Activated T-cell treated with anti-CD3 and anti-CD28 coated beads, Interleukin-2, amount 50 U/mL, for 72 hours (primary cell): ENCODE results near the gene LRRC36. TPM values are rescaled to one million over a fixed set of nuclear protein-coding genes. Genes with fewer than 3 reads are reported as not detected.

Experiments used
- ATAC-seq, 2 donors: fragments of 150-1000 bp; cut with Tn5 transposase; replicated peaks in 1 of 2; 2 replicates each; pipeline ENCODE4 v1.10.0; 2021; ENCODE audit warnings: moderate library complexity in 2 of 2, mild to moderate bottlenecking in 1 of 2
- DNase-seq, 2 donors: peaks; one replicate each; pipeline ENCODE4 v3.0.0; 2021 to 2022; ENCODE audit warnings: mixed read lengths in 1 of 2
- H3K27ac Mint-ChIP-seq: one replicate; pipeline ENCODE4 v1.8.0; 2022; ENCODE audit warnings: mild to moderate bottlenecking, moderate library complexity, mixed read lengths
- H3K27me3 Mint-ChIP-seq: one replicate; pipeline ENCODE4 v1.8.0; 2022; ENCODE audit warnings: low read depth, mixed read lengths
- H3K36me3 Mint-ChIP-seq, 2 donors: one replicate each; pipeline ENCODE4 v1.8.0; 2022; ENCODE audit warnings: mixed read lengths in 2 of 2, mild to moderate bottlenecking in 1 of 2; ENCODE audit not compliant: insufficient read depth in 2 of 2
- H3K4me1 Mint-ChIP-seq: one replicate; pipeline ENCODE4 v1.8.0; 2022; ENCODE audit warnings: low read depth, mixed read lengths
- H3K4me3 Mint-ChIP-seq, 2 donors: one replicate each; pipeline ENCODE4 v1.8.0; 2022; ENCODE audit warnings: mild to moderate bottlenecking in 2 of 2, mixed read lengths in 2 of 2, moderate library complexity in 2 of 2
- H3K9me3 Mint-ChIP-seq, 2 donors: one replicate each; pipeline ENCODE4 v1.8.0; 2022; ENCODE audit warnings: mixed read lengths in 2 of 2
- total RNA-seq, 2 donors: library from RNA; stranded (reverse); gene quantifications; one replicate each; pipeline ENCODE4 v1.2.3, GENCODE V29; 2022

The LRRC36 gene
- total RNA-seq, result 1 to 10 TPM; 3.1 to 4.4 TPM

GRCh38 chr16:67326472-67327309, at the start of gene LRRC36, which contains the start of gene KCTD19:
Gene LRRC36 (plus strand): TSS chr16:67326815. CDS start chr16:67326863, 48 bp downstream.
Gene KCTD19 (minus strand): TSS chr16:67326741. CDS start chr16:67326707, 34 bp downstream.
- DNase-seq (peak; percentile 86 to 89), ATAC-seq (peak; percentile 88 to 95)
- Mint-ChIP-seq H3K27me3 (peaks cover 59% of the 10 kb centered on the region), H3K27ac (peak within 1 kb of the TSS; percentile 64), H3K9me3 (no peaks in the 10 kb centered on the region), H3K4me3 (peak within 1 kb of the TSS; percentile 92 to 99), H3K4me1 (peaks cover 16% of the 10 kb centered on the region), H3K36me3 (peaks cover 0 to 4% of the 10 kb centered on the region in 2 donors)

- peak; percentile 43 to 49 for DNase-seq
- Mint-ChIP-seq H3K36me3 (peaks cover 0 to 5% of the 10 kb centered on the region in 2 donors), H3K4me3 (peak overlapping the region; percentile 72 to 90), H3K4me1 (peaks cover 17% of the 10 kb centered on the region), H3K9me3 (no peaks in the 10 kb centered on the region), H3K27me3 (no peaks in the 10 kb centered on the region), H3K27ac (peak overlapping the region; percentile 47)
- ATAC-seq, result peak in 1 of 2 donors; percentile 31
Measured at GRCh38 chr16:67277294-67277998, 49.2 kb upstream of the LRRC36 start.

GRCh38 chr16:67277999-67278772, 48.4 kb upstream of the LRRC36 start:
- Mint-ChIP-seq H3K4me1 (peaks cover 17% of the 10 kb centered on the region), H3K9me3 (no peaks in the 10 kb centered on the region), H3K27ac (peak overlapping the region; percentile 47), H3K27me3 (no peaks in the 10 kb centered on the region), H3K36me3 (peaks cover 0 to 11% of the 10 kb centered on the region in 2 donors), H3K4me3 (peak overlapping the region; percentile 90 to 91)
- DNase-seq (no peak), ATAC-seq (no peak)

GRCh38 chr16:67278773-67279295, 47.8 kb upstream of the LRRC36 start:
- no peak overlapping the region for H3K27ac Mint-ChIP-seq
- peak in 1 of 2 donors; percentile 70 for DNase-seq
- no peaks in the 10 kb centered on the region for H3K9me3 Mint-ChIP-seq
- peaks cover 17% of the 10 kb centered on the region for H3K4me1 Mint-ChIP-seq
- H3K36me3 Mint-ChIP-seq, result peaks cover 0 to 12% of the 10 kb centered on the region in 2 donors
- no peaks in the 10 kb centered on the region for H3K27me3 Mint-ChIP-seq
- ATAC-seq, result peak; percentile 60 to 64
- peak overlapping the region; percentile 90 to 91 for H3K4me3 Mint-ChIP-seq

GRCh38 chr16:67279296-67280089, 47.1 kb upstream of the LRRC36 start, which contains the start of gene PLEKHG4:
Gene PLEKHG4 (plus strand): TSS chr16:67279532. CDS start chr16:67280045, 513 bp downstream.
- Mint-ChIP-seq H3K4me3 (peak within 1 kb of the TSS; percentile 90 to 91), H3K27me3 (no peaks in the 10 kb centered on the region), H3K36me3 (peaks cover 0 to 12% of the 10 kb centered on the region in 2 donors), H3K9me3 (no peaks in the 10 kb centered on the region), H3K4me1 (peaks cover 17% of the 10 kb centered on the region), H3K27ac (no peak within 1 kb of the TSS)
- DNase-seq (peak; percentile 89 to 90), ATAC-seq (peak; percentile 92 to 94)

- Mint-ChIP-seq H3K36me3 (peaks cover 0 to 12% of the 10 kb centered on the region in 2 donors), H3K4me3 (peak overlapping the region; percentile 34 to 70), H3K9me3 (no peaks in the 10 kb centered on the region), H3K27me3 (no peaks in the 10 kb centered on the region), H3K4me1 (peaks cover 12% of the 10 kb centered on the region), H3K27ac (no peak overlapping the region)
- ATAC-seq (no peak), DNase-seq (no peak)
Measured at GRCh38 chr16:67280090-67281015, 46.3 kb upstream of the LRRC36 start.

- ATAC-seq, result no peak
- Mint-ChIP-seq H3K4me1 (peaks cover 11% of the 10 kb centered on the region), H3K4me3 (no peak overlapping the region), H3K27me3 (no peaks in the 10 kb centered on the region), H3K9me3 (no peaks in the 10 kb centered on the region), H3K27ac (no peak overlapping the region), H3K36me3 (peaks cover 0 to 7% of the 10 kb centered on the region in 2 donors)
- DNase-seq, result no peak
Measured at GRCh38 chr16:67281536-67282446, 44.8 kb upstream of the LRRC36 start.

- peaks cover 0 to 7% of the 10 kb centered on the region in 2 donors for H3K36me3 Mint-ChIP-seq
- H3K4me1 Mint-ChIP-seq, result peaks cover 6% of the 10 kb centered on the region
- H3K27ac Mint-ChIP-seq, result no peak overlapping the region
- H3K9me3 Mint-ChIP-seq, result no peaks in the 10 kb centered on the region
- no peak for DNase-seq
- ATAC-seq, result no peak
- no peak overlapping the region for H3K4me3 Mint-ChIP-seq
- no peaks in the 10 kb centered on the region for H3K27me3 Mint-ChIP-seq
Measured at GRCh38 chr16:67282447-67282805, 44.2 kb upstream of the LRRC36 start.

GRCh38 chr16:67283039-67283825, 43.4 kb upstream of the LRRC36 start:
- Mint-ChIP-seq H3K27me3 (no peaks in the 10 kb centered on the region), H3K27ac (no peak overlapping the region)
- ATAC-seq, result no peak

More at GRCh38 chr16:67283039-67283825, 43.4 kb upstream of the LRRC36 start:
- H3K4me3 Mint-ChIP-seq, result no peak overlapping the region
- H3K9me3 Mint-ChIP-seq, result no peaks in the 10 kb centered on the region
- H3K36me3 Mint-ChIP-seq, result peaks cover 0 to 7% of the 10 kb centered on the region in 2 donors
- no peaks in the 10 kb centered on the region for H3K4me1 Mint-ChIP-seq
- DNase-seq, result no peak
